IPS-NIHi7 (cell line): ENCODE measurements around the gene SBNO1.
"Not testable (repeated sequence)": the region's sequence is repeated elsewhere in the genome, so short reads cannot be mapped to it uniquely, and the experiment has no call there.

ENCODE experiments used
- DNase-seq: peaks from one replicate; pipeline ENCODE4 v3.0.0; 2012; ENCODE audit warnings: mixed read lengths; ENCODE audit errors: extremely low spot score

Gene SBNO1

DNA sequence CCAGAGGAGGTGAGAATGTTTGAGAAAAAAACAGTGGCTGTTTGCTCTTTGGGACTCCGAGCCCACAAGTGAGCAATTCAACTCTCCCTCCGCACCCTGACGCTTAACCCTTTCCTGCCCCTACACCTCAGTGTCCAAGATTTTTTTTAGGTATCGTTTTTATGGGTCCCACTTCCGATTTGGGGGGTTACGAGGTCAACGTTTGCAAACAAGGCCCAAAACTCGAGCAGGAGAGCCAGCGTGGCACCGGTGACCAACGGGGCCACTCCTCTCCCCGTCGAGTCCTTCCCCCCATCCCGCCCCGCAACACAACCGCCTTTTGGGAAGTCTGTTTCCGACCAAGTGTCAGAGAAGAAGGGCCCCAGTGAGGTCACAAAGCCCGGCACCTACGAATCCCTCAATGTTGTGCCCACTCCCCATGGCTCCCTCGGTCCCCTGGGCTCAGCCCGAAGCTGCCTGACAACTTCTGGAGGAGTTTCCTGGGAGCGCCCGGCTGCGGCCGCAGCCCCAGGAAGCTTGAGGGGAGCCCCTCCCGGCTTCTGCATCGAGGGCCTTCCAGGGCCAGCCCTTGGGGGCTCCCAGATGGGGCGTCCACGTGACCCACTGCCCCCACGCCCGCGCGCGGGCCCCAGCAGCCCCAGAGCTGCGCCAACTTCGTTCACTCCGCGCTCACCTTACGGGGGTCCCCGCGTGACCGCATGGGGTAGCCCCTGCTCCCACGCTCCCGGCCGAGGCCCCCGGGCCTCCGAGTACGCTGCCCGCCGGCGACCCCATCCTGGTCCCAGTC, 94.2 kb downstream of the SBNO1 start:
- peak; percentile 38 for DNase-seq

DNA sequence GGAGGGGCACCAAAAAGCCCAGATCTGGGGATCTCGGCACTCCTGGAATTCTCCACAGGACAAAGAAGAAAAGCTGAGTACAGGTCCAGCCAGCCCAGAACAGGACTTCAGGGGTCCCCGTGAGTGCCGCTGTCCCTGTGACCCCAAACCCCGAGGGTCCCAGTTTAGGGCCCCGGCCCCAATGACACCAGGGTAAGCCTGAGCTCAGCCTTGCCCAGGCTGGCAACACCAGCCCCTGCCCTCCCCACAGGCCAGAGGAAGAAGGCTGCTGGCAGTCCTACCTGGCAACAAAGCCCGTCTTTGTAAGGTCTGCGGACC, 94.8 kb downstream of the SBNO1 start:
- no peak for DNase-seq

DNA sequence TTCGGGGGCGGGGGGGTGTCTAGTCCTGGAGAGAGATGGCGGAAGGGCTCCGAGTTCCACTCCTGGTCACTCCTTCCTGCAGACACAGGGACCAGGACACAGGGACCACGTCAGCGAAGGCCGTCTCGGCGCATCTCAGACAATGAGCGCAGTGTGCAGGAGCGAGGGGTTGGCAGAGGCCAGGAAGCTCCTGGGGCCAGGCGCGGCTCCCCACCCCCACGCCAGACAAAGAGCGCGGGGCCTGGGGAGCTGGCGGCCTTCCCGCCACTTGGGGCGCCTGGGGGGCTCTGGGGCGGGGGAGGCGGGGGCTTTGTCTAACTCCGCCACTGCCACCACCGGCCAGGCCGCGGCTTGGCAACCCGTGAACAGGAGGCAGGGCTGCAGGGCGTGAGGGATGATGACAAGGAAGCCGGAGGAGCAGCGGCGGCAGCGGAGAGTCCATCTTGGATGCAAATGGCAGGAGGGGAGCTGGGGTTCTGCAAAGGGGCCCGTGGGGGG, 95.2 kb downstream of the SBNO1 start:
- peak; percentile 69 for DNase-seq

DNA sequence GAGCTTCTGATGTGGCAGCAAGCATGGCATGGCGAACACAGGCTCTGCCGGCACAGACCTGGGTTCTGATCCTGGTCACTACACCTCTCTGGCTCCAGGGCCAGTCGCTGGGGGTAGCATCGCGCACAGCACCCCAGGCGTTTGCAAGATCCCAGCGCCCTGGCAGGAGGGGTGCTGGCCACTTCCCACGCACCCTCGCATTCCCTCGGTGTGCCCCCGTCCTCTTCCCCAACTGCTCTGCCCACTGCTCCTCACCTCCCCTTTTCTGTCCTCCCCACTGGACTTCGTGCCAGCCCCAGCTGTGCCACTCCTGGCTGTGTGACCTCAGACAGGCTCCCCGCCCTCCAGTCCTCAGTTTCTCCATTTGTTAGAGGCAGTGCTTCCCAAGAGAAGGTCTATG, 95.8 kb downstream of the SBNO1 start:
- DNase-seq: no peak

DNA sequence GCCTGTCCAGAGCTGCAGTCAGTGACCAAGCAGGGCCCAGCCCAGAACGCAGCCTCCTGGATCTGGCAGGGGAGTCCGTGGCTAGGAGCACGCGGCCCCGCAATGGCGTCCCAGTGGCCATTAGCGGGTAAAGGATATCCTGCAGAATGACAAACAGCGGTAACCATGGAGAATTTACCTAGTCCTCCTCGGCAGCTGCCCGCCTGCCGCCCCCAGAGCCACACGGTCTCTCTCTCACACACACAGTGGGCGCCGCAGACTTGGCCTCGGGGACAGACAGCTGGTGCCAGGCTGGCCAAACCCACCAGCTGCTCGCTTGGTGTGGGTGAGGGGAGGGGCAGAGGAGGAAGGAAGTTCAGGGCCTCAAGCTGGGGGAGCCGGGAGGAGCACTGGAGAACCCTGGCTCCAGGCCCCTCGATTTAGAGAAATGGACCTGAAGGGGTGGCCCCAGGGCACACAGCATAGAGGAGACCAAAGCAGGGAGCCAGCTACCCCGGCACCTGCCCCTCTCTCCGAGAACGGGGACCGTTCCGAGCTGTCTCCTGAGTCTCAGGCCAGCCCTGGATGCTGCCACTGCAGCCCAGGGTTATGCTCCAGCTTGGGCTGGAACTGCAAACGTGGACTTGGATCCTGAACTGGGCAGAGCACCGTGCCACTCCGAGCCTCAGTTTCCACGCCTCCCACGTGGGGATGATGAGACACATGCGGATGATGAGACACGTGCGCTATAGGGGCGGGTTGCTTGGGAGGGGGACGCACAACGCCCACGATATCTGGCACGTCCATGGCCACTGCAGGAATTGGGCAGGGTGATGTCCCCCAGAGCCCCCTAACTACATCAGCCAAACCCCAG, 96.4 kb downstream of the SBNO1 start:
- no peak for DNase-seq

DNA sequence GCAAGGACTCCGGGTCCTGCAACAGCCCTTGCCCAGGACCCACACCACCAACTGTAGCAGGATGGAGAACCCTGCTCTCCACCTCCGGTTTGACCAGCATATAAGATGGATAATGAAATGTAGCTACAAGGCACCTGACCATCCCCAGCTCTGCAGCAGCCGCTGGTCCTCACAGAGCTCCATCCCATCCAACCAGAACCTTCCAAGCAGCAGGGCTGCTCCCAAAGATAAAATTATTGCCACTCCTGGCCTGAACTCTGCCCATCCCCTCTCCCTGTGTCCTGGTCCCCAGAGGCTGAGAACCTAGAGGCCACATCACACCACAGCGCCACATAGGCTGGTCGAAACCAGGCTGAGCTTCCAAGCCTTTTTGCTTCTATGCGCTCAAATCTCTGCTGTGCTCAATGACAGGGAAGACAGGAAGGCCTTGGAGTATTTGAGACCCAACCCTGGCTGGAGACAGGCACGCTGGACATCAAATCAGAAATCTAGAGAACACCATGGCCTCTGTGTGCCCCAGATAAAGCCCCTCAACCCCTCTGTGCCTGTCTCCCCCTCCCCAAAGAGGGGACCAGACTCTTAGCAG, 97.2 kb downstream of the SBNO1 start:
- no peak for DNase-seq

DNA sequence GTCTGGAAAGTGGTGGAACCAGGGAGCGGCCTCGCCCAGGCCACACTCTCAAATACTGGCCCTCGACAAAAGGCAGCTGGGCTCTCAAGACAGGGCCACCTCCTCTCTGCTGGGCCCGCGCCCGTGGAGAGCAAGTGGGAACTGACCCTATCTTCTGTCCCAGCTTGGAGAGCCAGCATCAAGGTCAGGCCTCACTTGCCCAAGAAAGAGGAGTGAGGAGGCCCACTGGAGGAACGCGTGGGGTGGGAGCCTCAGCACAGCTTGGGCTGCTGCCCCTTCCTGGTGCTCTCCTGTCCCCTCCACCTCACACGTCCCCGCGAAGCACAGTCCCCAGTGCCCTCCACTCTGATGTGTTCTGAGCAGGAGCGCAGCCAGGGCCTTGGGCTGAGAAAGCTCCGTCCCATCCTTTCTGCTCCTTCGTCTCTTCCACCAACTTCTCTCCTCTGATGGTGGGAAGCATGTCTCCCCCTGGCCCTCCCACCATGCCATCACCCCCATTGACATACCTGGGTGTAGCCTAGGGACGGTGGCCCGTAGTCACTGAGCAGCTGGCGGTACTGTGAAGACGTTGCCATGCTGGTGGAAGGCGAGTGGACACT, 97.9 kb downstream of the SBNO1 start:
- no peak for DNase-seq

DNA sequence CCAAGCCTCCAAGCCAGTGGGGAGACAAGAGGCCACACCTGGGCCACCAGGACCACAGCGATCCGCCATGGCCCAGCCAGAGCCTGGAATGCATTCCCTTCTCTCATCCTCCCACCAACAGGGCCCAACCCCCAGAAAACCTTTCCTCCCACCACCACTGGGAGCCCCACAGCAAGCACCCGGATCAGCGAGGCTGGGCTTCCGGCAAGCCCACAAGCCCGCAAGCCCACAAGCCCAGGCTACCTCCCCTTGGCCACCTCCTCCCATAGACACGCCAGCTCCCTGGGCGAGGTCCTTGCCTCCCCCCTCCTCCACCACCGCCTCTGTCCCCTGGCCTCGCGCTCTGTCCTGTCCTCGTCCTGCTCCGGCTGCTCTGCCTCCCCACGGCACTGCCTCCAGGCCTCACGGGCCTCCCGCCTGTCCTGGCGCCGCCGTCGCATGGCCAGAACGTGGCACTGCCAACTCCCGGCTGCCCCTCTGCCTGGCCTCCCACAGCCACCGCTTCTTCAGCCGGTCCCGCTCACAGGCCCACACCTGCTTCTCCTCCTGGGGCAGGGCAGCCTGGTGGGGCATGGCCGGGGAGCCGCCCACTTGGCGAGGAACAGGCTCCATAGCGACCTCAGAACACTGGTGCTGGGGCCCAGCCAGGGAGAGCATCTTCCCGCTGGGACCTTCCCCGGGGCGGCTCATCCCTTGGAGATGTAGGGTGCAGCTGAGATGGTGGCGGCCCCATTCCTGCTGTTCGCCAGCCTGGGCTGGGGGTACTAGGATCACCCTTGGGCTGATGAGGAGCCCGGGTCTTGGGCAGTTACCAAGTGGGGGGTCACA, 98.6 kb downstream of the SBNO1 start:
- DNase-seq: no peak

DNA sequence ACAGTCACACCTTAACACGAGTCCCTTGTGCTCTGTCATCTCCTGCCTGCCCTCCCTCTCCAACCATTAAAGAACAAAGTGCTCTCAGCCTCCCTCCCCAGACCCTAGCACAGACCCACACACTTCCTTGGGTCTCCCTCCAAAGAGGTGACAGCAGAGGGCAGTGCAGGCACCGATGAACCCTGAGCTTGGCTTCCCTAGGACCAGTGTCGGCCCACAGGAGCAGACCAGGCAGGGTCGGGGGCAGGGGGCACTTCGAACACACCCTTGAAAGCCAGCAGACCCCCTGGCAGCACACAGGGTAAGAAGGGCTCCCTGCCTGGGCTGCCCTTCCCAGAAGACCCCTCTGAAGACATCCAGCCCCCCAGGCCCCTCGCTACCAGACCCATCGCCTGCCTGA, 100.0 kb downstream of the SBNO1 start:
- peak; percentile 78 for DNase-seq

DNA sequence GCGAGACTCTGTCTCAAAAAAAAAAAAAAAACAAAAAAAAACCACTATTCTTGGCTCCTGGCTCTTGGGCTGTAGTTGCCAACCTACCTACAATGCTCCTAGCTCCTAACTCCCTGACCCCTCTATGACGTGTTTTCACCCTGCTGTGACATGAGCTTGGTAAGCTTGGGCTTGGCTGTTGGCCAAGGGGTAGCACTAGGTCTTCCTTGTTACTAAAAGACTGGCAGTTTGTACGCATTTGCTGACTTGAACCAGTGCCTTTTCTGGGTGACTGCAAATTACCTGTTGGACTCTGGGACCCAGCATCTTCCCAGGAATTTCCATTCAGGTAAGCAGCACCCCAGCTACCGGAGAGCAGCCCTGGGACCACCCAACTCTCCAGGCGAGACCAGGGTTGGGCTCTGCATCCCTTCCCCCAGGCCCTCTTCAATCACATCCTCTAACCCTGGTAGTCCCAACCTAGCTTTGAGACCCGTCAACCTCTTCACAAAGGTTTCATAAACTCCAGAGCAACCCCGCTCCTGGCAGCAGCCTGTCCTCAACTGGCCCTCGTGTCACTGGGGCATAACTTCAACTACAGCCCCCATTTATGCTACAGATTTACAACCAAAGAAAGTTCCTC, 101.3 kb downstream of the SBNO1 start:
- no peak for DNase-seq

DNA sequence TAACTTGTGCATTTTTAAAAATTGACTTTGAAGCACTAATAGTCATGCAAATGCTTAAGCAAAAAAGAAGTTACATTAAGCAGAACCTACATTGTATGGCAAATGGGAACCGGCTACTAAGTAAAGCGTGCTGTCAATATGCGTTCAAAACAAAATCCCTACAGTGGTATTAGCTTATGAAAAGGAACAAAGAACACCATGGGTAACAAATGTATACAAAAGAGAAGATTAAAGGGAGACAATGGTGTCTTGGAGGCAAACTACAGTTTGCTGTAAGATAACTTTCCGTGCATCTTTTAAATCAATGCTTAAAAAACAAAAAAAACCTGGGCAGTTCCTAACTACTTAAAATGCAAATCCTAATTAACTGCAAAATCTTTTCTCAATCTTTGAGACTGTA, 103.5 kb downstream of the SBNO1 start:
- no peak for DNase-seq

DNA sequence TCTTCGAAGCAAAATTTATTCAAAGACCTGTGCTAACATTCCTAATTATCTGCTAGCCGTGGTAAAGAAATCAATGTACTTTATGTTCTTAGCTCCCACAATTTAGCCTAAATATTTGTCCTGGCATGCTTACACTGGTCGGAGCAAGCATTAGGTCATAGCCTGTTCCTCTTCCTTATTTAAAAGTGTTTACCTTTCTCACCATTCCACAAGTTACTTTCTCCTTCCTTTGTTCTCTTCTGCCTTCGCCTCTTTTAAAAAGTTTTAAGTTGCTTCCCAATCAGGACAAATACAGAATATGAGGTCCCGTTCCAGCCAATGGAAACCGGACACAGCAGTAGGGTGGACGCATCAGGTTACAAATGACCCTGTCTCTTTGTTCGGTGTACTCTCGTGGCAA, 104.6 kb downstream of the SBNO1 start:
- no peak for DNase-seq

DNA sequence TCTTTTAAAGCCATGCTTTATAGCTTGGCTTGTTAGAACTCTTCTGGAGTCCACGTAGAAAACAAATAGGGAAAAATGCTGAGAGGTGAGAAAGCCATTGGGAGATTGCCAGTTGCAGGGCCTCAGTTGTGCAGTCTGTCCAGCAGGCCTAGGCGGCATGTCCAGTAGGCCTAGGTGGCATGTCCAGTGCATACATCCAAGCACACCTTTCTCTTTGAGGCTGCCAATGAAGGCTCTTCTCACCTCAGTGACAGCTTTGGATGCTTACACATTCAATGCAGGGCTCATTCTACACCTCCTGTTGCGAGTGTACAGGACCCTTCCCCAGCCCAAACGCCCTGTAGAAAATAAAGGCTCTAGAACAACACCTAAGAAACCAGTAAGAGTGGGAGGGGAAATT, 106.1 kb downstream of the SBNO1 start:
- no peak for DNase-seq

DNA sequence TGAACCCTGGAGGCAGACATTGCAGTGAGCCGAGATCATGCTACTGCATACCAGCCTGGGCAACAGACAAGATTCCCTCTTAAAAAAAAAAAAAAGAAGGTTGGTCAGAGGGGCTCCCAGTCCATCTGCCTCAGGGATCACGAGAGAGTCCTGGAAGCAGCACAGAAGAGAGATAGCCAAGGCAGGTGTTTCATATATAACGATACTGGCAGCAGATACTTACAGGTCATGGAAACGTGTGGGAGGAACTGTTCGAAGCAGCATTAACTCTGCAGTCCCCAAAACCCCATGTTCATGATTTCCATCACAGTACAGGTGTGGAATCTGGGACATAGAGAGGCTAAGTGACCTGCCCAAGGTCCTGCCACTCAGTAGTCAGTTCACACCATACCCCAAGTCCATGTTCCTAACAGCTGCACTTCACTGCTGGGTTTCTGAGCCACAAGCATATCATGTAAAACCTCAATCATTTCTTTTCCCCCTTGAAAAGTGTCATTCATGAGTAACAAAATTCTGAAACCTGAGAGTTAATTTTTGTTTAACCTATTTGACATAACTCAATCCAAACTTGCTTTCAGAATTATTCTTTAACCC, 109.7 kb downstream of the SBNO1 start:
- DNase-seq: no peak

DNA sequence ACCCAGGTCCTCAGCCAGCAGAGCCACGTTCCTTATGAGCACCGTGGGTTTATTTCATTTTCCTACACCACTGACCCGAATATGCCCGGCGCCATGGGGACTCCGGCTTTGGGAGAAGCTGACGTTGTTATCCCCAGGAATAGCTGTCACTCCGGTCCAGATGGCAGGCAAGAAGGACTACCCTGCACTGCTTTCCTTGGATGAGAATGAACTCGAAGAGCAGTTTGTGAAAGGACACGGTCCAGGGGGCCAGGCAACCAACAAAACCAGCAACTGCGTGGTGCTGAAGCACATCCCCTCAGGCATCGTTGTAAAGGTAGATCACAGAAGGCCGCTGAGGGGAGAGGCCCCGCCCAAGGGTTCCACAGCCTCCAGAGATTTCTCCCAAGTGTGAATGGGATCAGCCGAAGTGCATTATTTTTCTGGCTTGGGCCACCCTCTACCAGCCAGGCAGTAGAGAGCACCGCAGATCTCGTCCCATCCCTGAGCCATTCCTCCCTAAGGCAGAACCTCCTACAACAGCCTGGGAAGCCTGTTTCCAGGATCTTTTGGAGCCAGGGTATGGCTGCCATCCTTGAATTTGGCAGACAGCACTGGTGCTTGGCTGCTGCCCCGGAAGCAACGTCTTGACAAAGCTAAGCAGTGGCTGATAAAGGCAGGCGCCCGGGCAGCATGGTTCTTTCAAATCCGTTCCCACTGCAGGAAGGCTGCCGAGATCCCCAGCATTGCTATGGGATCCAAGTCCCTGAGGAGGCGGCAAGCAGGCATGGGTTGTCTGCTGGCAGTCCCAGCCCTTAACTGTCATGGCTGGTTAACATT, 110.8 kb downstream of the SBNO1 start:
- no peak for DNase-seq

DNA sequence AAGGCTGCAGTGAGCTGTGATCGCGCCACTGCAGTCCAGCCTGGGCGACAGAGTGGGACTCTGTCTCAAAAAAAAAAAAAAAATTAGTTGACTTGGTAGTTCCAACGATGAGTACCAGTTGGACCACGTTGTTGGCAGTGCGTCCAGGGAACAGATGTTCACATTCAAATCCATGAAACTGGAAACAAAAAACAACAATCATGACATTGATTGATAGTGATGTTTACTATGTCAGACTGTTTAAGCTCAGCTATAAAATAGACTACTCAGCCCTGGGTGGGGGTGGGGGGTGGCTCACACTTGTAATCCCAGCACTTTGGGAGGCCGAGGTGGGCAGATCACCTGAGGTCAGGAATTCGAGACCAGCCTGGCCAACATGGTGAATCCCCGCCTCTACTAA, 112.3 kb downstream of the SBNO1 start:
- DNase-seq: not testable (repeated sequence)

DNA sequence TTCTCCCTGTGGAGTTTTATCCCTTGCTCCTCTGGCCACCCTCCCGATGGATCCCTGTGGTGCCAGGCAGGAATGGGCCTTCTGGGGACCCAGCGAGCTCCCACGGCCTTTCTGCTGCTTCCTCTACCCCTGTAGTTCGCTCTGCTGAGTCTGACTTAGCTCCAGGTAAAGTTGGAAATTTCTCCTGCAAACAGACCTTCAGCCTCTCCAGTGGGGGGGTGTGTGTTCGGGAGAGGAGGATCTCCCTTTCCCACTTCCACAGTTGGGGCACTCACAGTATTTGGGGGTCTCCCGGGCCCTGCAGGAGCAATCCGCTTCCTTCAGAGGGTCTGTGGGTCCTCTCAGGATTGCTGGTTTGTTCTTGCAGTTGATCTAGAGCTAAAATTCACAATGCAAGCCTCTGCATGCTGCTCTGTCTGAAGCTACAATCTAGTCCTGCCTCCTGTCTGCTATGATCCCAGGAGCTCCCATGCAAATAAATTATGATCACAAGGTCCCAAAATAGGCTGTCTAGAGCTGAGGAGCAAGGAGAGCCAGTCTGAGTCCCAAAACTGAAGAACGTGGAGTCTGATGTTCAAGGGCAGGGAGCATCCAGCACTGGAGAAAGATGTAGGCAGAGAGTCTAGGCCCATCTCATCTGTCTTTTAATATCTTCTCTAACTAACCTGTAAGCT, 113.1 kb downstream of the SBNO1 start:
- DNase-seq: no peak

DNA sequence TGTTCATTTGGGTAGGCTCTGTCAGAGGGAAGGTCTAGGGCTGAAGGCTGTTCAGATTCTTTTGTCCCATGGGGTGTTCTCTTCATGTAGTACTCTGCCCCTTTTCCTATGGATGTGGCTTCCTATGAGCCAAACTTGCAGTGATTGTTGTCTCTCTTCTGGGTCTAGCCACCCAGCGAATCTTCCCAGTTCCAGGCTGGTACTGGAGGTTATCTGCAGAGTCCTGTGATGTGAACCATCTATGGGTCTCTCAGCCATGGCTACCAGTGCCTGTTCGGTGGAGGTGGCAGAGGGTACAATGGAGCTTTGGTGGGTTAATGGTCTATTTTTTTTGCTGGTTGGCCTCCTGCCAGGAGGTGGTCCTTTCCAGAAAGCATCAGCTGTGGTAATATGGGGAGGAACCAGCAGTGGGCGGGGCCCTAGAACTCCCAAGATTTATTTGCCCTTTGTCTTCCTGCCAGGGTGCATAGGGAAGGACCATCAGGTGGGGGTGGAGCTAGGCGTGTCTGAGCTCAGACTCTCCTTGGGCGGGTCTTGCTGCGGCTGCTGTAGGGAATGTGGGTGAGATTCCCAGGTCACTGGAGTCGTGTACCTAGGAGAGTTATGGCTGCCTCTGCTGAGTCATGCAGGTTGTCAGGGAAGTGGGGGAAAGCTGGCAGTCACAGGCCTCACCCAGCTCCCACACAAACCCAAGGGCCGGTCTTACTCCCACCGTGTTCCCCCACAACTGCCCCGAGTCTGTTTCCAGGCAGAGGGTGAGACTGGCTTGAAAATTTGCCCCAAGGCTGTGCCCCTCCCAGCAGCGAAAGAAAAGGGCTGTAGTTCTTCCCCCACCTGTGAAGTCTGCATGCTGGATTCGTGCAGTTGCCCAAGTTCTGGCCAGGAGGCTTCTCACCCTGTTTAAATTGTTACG, 113.9 kb downstream of the SBNO1 start:
- no peak for DNase-seq
